Lung (tissue), 12 donors: ENCODE data around the gene ATP4A. TPM values are rescaled to one million over a fixed set of nuclear protein-coding genes. Genes with fewer than 3 reads are reported as not detected.

Source experiments
- ATAC-seq: fragments of 200-7000 bp; cut with Tn5 transposase; one replicate; pipeline ENCODE4 v1.9.1; 2020; ENCODE audit warnings: moderate number of reproducible peaks; ENCODE audit not compliant: insufficient read depth, low FRiP score
- DNase-seq, 3 donors: peaks; one replicate each; pipeline ENCODE4 v3.0.0-alpha.2; 2013 to 2017
- H3K27ac ChIP-seq, 2 donors: one replicate each; pipeline ENCODE4 v1.5.1; 2013; ENCODE audit warnings: mild to moderate bottlenecking in 2 of 2, moderate library complexity in 2 of 2, control low read depth in 1 of 2, inconsistent platforms in 1 of 2, low read depth in 1 of 2, low read length in 1 of 2
- H3K27me3 ChIP-seq, 3 donors: one replicate each; pipeline ENCODE4 v1.5.1; 2013; ENCODE audit warnings: low read length in 2 of 3; ENCODE audit not compliant: control insufficient read depth in 3 of 3, insufficient read depth in 3 of 3
- H3K36me3 ChIP-seq, 4 donors: one replicate each; pipeline ENCODE4 v1.5.1; 2013; ENCODE audit warnings: low read length in 4 of 4, mild to moderate bottlenecking in 1 of 4, moderate library complexity in 1 of 4; ENCODE audit not compliant: control insufficient read depth in 4 of 4, insufficient read depth in 4 of 4
- H3K4me1 ChIP-seq, 5 donors: one replicate each; pipeline ENCODE4 v1.5.1; 2013; ENCODE audit warnings: low read length in 5 of 5, mild to moderate bottlenecking in 2 of 5, moderate library complexity in 1 of 5; ENCODE audit not compliant: control insufficient read depth in 5 of 5, insufficient read depth in 5 of 5
- H3K4me3 ChIP-seq: one replicate; pipeline ENCODE4 v1.5.1; 2013; ENCODE audit warnings: mild to moderate bottlenecking, control low read depth, moderate library complexity
- H3K9ac ChIP-seq, 2 donors: one replicate each; pipeline ENCODE4 v1.5.1; 2013; ENCODE audit warnings: low read length in 2 of 2, control low read depth in 1 of 2; ENCODE audit not compliant: insufficient read depth in 1 of 2
- H3K9me3 ChIP-seq, 4 donors: one replicate each; pipeline ENCODE4 v1.5.1; 2013; ENCODE audit warnings: low read length in 3 of 4, mild to moderate bottlenecking in 1 of 4, moderate library complexity in 1 of 4; ENCODE audit not compliant: control insufficient read depth in 4 of 4, insufficient read depth in 3 of 4
- CTCF ChIP-seq: IDR thresholded peaks from 2 replicates; pipeline ENCODE4 v1.5.1; 2012; ENCODE audit warnings: mild to moderate bottlenecking; ENCODE audit errors: control extremely low read depth, extremely low read depth
- WGBS, 2 donors: extraction: QIAGEN DNeasy Blood & Tissue Kit; methylation state at CpG; one replicate each; pipeline ENCODE4 v1.1.7; 2013; 5-methylcytosine and 5-hydroxymethylcytosine counted together
- polyA plus RNA-seq, 2 donors: library from polyadenylated mRNA; stranded (reverse); fragments of 200-250 nt; gene quantifications; one replicate each; pipeline ENCODE4 v1.2.1, GENCODE V29; 2013
- total RNA-seq, 2 donors: library from RNA; depleted of rRNA in 1 of 2; stranded (reverse); fragments of >200 nt in 1 of 2; gene quantifications; one replicate each; pipeline ENCODE4 v1.2.1, GENCODE V29; 2014 to 2021
- donor health status: control.
- donor health status: control.
- donor health status: Bipolar disorder and iron deficiency.
- donor health status: healthy.
- donor health status: DM: yes; HTN: yes; CAD: no.

ATP4A gene
- total and polyA plus RNA-seq, 4 donors, result 0.01 TPM; not detected in 3

DNA sequence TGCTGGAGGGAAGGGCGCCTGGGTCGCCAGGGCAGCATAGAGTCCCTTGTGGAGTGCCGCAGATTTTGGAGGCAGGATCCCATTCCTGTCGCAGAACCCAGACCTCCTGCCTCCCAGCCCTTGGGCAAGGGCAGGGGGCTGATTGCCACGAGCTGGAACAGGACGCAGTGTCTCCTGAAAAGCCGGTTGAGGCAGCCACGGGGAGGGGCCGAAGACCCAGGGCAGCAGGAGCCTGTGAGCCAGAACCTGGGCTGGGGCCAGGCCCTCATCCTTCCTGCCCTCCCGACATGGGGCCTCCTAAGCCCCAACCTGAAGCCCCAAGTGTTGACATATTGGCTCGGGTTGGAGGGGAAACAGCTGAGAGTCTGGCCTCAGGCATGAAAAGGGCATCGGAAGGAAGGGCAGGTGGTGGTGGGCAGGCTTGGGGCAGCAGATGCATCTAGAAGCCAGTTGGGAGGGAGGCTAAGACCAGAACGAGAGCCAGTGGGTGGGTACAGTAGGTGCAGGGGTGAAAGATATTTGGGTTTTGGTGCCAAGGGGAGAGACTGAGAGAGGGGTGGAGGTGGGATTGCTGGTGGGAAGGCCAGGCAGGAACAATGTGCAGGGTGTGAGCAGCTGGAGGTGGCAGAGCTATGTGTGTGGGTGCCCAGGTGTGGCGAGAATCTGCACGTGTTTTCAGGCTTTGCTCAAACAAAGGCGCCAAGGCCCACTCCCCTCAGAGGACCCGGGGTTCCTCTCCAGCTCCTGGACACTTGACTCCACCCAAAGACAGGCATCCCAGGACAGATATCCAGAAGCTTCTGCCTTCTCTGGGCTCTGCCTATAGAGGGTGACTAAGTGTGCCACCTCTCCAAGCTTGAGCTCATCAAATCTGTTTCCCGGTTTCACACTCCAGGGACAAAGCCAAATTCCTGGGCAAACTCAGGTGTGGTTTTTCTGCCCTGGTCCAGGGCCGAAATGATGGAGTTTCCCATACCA, 33.9 kb downstream of the ATP4A start:
- H3K27ac ChIP-seq, result no peak overlapping the region
- 41 to 42% methylated on average over 19 of the region's 19 CpGs for WGBS, 2 donors
- ATAC-seq, result no peak
- H3K36me3 ChIP-seq, result no peaks in the 10 kb centered on the region
- peak in 2 of 3 donors; percentile 26 to 28 for DNase-seq
- no peak overlapping the region for H3K4me3 ChIP-seq
- TF ChIP-seq CTCF, result no peak
- H3K9ac ChIP-seq, result no peak overlapping the region
- peaks cover 0 to 7% (median 5%) of the 10 kb centered on the region in 5 donors for H3K4me1 ChIP-seq
- H3K9me3 ChIP-seq, result no peaks in the 10 kb centered on the region
- H3K27me3 ChIP-seq, result peaks cover 3 to 33% (median 12%) of the 10 kb centered on the region in 3 donors

DNA sequence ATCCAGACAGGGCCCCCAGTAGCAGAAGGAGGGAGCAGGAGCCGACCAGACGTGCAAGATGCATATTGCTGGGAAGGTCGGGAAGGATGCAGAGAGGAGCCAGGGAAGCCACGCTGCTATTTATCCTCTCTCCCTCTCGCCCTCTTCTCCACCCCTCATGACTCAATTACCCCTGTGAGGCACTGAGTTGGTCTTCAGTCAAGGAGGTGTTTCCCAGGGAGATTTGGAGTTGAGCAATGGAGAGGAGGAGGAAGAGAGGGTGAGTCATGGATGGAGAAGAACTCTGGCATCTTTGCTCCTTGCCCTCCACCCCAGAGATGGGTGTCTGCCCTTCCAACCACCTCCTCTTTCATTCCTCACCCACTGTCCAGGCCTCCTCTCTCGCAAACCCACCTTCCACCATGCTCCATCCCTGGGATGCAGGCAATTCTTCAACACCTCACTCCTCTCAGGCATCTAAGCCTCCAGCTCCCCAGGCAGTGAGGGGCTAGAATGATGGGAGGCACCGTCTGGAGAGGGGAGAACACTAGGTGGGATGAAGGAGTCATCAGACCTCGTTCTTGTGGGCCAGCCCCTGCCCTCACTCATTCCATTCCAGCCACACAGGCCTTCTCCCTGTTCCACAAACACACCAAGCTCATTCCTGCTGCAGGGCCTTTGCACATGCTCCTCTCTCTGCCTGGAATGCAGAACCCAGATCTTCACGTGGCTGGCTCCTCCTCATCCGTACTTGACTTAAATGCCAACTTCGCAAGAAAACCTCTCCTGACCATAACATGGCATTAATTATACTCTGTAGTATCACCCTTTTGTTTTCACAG, 35.0 kb downstream of the ATP4A start, which contains the start of gene SBSN:
Gene SBSN, minus strand, starts transcription at position 94 of the 821 bp plus-strand sequence. Its CDS starts 30 bp downstream, at position 64.
- WGBS, 2 donors, result 78 to 89% methylated on average over 11 of the region's 11 CpGs
- Histone ChIP-seq H3K4me3 (no peak within 1 kb of the TSS), H3K27me3 (peaks cover 3 to 28% (median 8%) of the 10 kb centered on the region in 3 donors), H3K9ac (no peak within 1 kb of the TSS), H3K36me3 (no peaks in the 10 kb centered on the region), H3K27ac (no peak within 1 kb of the TSS), H3K9me3 (no peaks in the 10 kb centered on the region), H3K4me1 (peaks cover 0 to 2% (median 0%) of the 10 kb centered on the region in 5 donors)
- no peak for DNase-seq
- no peak for ATAC-seq
- no peak for TF ChIP-seq CTCF

- Histone ChIP-seq H3K9me3 (no peaks in the 10 kb centered on the region), H3K27ac (no peak overlapping the region), H3K4me3 (no peak overlapping the region), H3K27me3 (peaks cover under 1 to 9% (median 4%) of the 10 kb centered on the region in 3 donors), H3K4me1 (no peaks in the 10 kb centered on the region), H3K36me3 (no peaks in the 10 kb centered on the region), H3K9ac (no peak overlapping the region)
- TF ChIP-seq CTCF, result no peak
- DNase-seq (no peak), ATAC-seq (no peak)
- 72 to 79% methylated on average over 4 of the region's 4 CpGs for WGBS, 2 donors
These were observed 37.6 kb downstream of the ATP4A start for GRCh38 chr19:35525873-35526272.
